Activated T-helper 1 cell treated with anti-CD3 and anti-CD28 coated beads, Interleukin-12 subunit alpha, Interleukin-12 subunit beta, Interleukin-2, Interleukin-4 antibody, amounts not matched to agents 30 ng/mL and 10 ng/mL and 1 ng/mL, durations not matched to agents 14 hours and 24 hours and 36 hours (primary cell): ENCODE results near the gene PDGFD. TPM values are rescaled to one million over a fixed set of nuclear protein-coding genes. Genes with fewer than 3 reads are reported as not detected.

ENCODE experiments used
- DNase-seq: peaks from one replicate; pipeline ENCODE4 v3.0.0; 2021; ENCODE audit warnings: low spot score
- H3K27ac Mint-ChIP-seq: one replicate; pipeline ENCODE4 v1.8.0; 2021; ENCODE audit warnings: mild to moderate bottlenecking, mixed read lengths
- H3K27me3 Mint-ChIP-seq: one replicate; pipeline ENCODE4 v1.8.0; 2022; ENCODE audit warnings: mild to moderate bottlenecking, moderate library complexity, mixed read lengths; ENCODE audit not compliant: insufficient read depth
- H3K36me3 Mint-ChIP-seq: one replicate; pipeline ENCODE4 v1.8.0; 2021; ENCODE audit warnings: low read depth, mixed read lengths
- H3K4me1 Mint-ChIP-seq: one replicate; pipeline ENCODE4 v1.8.0; 2021; ENCODE audit warnings: low read depth, mixed read lengths
- H3K4me3 Mint-ChIP-seq: one replicate; pipeline ENCODE4 v1.8.0; 2021; ENCODE audit warnings: mild to moderate bottlenecking, moderate library complexity, mixed read lengths
- H3K9me3 Mint-ChIP-seq: one replicate; pipeline ENCODE4 v1.8.0; 2021; ENCODE audit warnings: mixed read lengths
- intact Hi-C: fragments of 100-400 bp; cut with micrococcal nuclease; formaldehyde crosslinking; loops from one replicate; pipeline ENCODE4 v1.15.1; 2024
- total RNA-seq: library from RNA; stranded (reverse); gene quantifications from 2 replicates; pipeline ENCODE4 v1.2.3, GENCODE V29; 2022

Gene PDGFD
- total RNA-seq, 1 donor from 2014 or later, result not detected

GRCh38 chr11:103894673-103895072 lies 269.3 kb downstream of the PDGFD start:
- intact Hi-C loops, result loop anchor here (5.0 kb wide), 1 partner anchor 1157 kb away; no protein-coding TSS in a partner anchor

GRCh38 chr11:103894034-103894433 lies 269.9 kb downstream of the PDGFD start:
- H3K27me3 Mint-ChIP-seq, result no peaks in the 10 kb centered on the region
- H3K9me3 Mint-ChIP-seq, result peaks cover 3% of the 10 kb centered on the region
- no peak overlapping the region for H3K27ac Mint-ChIP-seq
- no peak overlapping the region for H3K4me3 Mint-ChIP-seq
- H3K4me1 Mint-ChIP-seq, result no peaks in the 10 kb centered on the region
- intact Hi-C loops, result loop anchor here (5.0 kb wide), 1 partner anchor 1157 kb away; no protein-coding TSS in a partner anchor
- no peak for DNase-seq
- no peaks in the 10 kb centered on the region for H3K36me3 Mint-ChIP-seq

More at GRCh38 chr11:103894673-103895072, 269.3 kb downstream of the PDGFD start:
- Mint-ChIP-seq H3K4me3 (no peak overlapping the region), H3K9me3 (peaks cover 3% of the 10 kb centered on the region), H3K27me3 (no peaks in the 10 kb centered on the region), H3K4me1 (no peaks in the 10 kb centered on the region), H3K36me3 (no peaks in the 10 kb centered on the region), H3K27ac (no peak overlapping the region)
- no peak for DNase-seq

GRCh38 chr11:103893371-103893770 lies 270.6 kb downstream of the PDGFD start:
- DNase-seq, result no peak
- no peaks in the 10 kb centered on the region for H3K4me1 Mint-ChIP-seq
- H3K36me3 Mint-ChIP-seq, result no peaks in the 10 kb centered on the region
- intact Hi-C loops, result loop anchor here (5.0 kb wide), 1 partner anchor 1156 kb away; no protein-coding TSS in a partner anchor
- no peak overlapping the region for H3K27ac Mint-ChIP-seq
- H3K27me3 Mint-ChIP-seq, result no peaks in the 10 kb centered on the region
- peaks cover 3% of the 10 kb centered on the region for H3K9me3 Mint-ChIP-seq
- H3K4me3 Mint-ChIP-seq, result no peak overlapping the region

GRCh38 chr11:103892603-103893002 lies 271.3 kb downstream of the PDGFD start:
- Mint-ChIP-seq H3K36me3 (no peaks in the 10 kb centered on the region), H3K4me1 (no peaks in the 10 kb centered on the region), H3K27me3 (no peaks in the 10 kb centered on the region), H3K27ac (no peak overlapping the region), H3K4me3 (no peak overlapping the region), H3K9me3 (peaks cover 3% of the 10 kb centered on the region)
- no peak for DNase-seq
- intact Hi-C loops, result loop anchor here (5.0 kb wide), 1 partner anchor 1155 kb away; no protein-coding TSS in a partner anchor

- intact Hi-C loops, result loop anchor here (5.0 kb wide), 1 partner anchor 1153 kb away; no protein-coding TSS in a partner anchor
Measured at GRCh38 chr11:103890654-103891053, 273.3 kb downstream of the PDGFD start.

GRCh38 chr11:103889679-103890078 lies 274.3 kb downstream of the PDGFD start:
- Mint-ChIP-seq H3K4me1 (no peaks in the 10 kb centered on the region), H3K27me3 (no peaks in the 10 kb centered on the region), H3K4me3 (no peak overlapping the region), H3K9me3 (peaks cover 3% of the 10 kb centered on the region), H3K36me3 (no peaks in the 10 kb centered on the region), H3K27ac (no peak overlapping the region)
- intact Hi-C loops, result loop anchor here (5.0 kb wide), 1 partner anchor 1152 kb away; no protein-coding TSS in a partner anchor
- DNase-seq, result no peak

More at GRCh38 chr11:103890654-103891053, 273.3 kb downstream of the PDGFD start:
- Mint-ChIP-seq H3K36me3 (no peaks in the 10 kb centered on the region), H3K4me1 (no peaks in the 10 kb centered on the region), H3K27me3 (no peaks in the 10 kb centered on the region), H3K4me3 (no peak overlapping the region), H3K27ac (no peak overlapping the region), H3K9me3 (peaks cover 3% of the 10 kb centered on the region)
- no peak for DNase-seq

GRCh38 chr11:103888541-103888951 lies 275.4 kb downstream of the PDGFD start:
- Mint-ChIP-seq H3K27me3 (no peaks in the 10 kb centered on the region), H3K36me3 (no peaks in the 10 kb centered on the region), H3K9me3 (peaks cover 3% of the 10 kb centered on the region), H3K27ac (no peak overlapping the region), H3K4me1 (no peaks in the 10 kb centered on the region), H3K4me3 (no peak overlapping the region)
- intact Hi-C loops, result no loop called here
- DNase-seq, result no peak

- intact Hi-C loops, result no loop called here
- no peaks in the 10 kb centered on the region for H3K27me3 Mint-ChIP-seq
- no peak overlapping the region for H3K4me3 Mint-ChIP-seq
- H3K4me1 Mint-ChIP-seq, result no peaks in the 10 kb centered on the region
- H3K9me3 Mint-ChIP-seq, result peaks cover 3% of the 10 kb centered on the region
- DNase-seq, result no peak
- H3K36me3 Mint-ChIP-seq, result no peaks in the 10 kb centered on the region
- no peak overlapping the region for H3K27ac Mint-ChIP-seq
Measured at GRCh38 chr11:103887001-103887658, 276.8 kb downstream of the PDGFD start.

GRCh38 chr11:103883856-103884255 lies 280.1 kb downstream of the PDGFD start:
- Mint-ChIP-seq H3K36me3 (no peaks in the 10 kb centered on the region), H3K27ac (no peak overlapping the region), H3K9me3 (no peaks in the 10 kb centered on the region), H3K27me3 (no peaks in the 10 kb centered on the region), H3K4me1 (no peaks in the 10 kb centered on the region), H3K4me3 (no peak overlapping the region)
- intact Hi-C loops, result no loop called here
- DNase-seq, result no peak

GRCh38 chr11:103883291-103883690 lies 280.7 kb downstream of the PDGFD start:
- Mint-ChIP-seq H3K27me3 (no peaks in the 10 kb centered on the region), H3K4me1 (no peaks in the 10 kb centered on the region), H3K36me3 (no peaks in the 10 kb centered on the region), H3K4me3 (no peak overlapping the region), H3K27ac (no peak overlapping the region), H3K9me3 (no peaks in the 10 kb centered on the region)
- intact Hi-C loops, result no loop called here
- no peak for DNase-seq

GRCh38 chr11:103881584-103881983 lies 282.4 kb downstream of the PDGFD start:
- Mint-ChIP-seq H3K4me1 (no peaks in the 10 kb centered on the region), H3K27ac (no peak overlapping the region), H3K36me3 (no peaks in the 10 kb centered on the region), H3K9me3 (no peaks in the 10 kb centered on the region), H3K27me3 (no peaks in the 10 kb centered on the region), H3K4me3 (no peak overlapping the region)
- intact Hi-C loops, result no loop called here
- no peak for DNase-seq

- Mint-ChIP-seq H3K4me3 (no peak overlapping the region), H3K27me3 (no peaks in the 10 kb centered on the region), H3K9me3 (no peaks in the 10 kb centered on the region), H3K4me1 (no peaks in the 10 kb centered on the region), H3K36me3 (no peaks in the 10 kb centered on the region), H3K27ac (no peak overlapping the region)
- intact Hi-C loops, result no loop called here
- DNase-seq, result no peak
Measured at GRCh38 chr11:103880968-103881367, 283.0 kb downstream of the PDGFD start.

- Mint-ChIP-seq H3K4me3 (no peak overlapping the region), H3K36me3 (no peaks in the 10 kb centered on the region), H3K9me3 (no peaks in the 10 kb centered on the region), H3K27ac (no peak overlapping the region), H3K4me1 (no peaks in the 10 kb centered on the region), H3K27me3 (no peaks in the 10 kb centered on the region)
- intact Hi-C loops, result no loop called here
- DNase-seq, result no peak
Measured at GRCh38 chr11:103878646-103879045, 285.3 kb downstream of the PDGFD start.
